Spinal cord (tissue), 10 donors: ENCODE measurements around the gene C16orf87. TPM values are rescaled to one million over a fixed set of nuclear protein-coding genes. Genes with fewer than 3 reads are reported as not detected.
"Not testable (repeated sequence)": the region's sequence is repeated elsewhere in the genome, so short reads cannot be mapped to it uniquely, and the experiment has no call there.

Experiments
- DNase-seq, 6 donors: peaks; one replicate each; pipeline versions ENCODE4 v3.0.0 to v3.0.0-alpha.2; 2013 to 2015; ENCODE audit warnings: low spot score in 6 of 6, low read depth in 4 of 6
- H3K27ac ChIP-seq: one replicate; pipeline ENCODE4 v1.5.1; 2013; ENCODE audit warnings: low read depth, low read length, control low read depth
- H3K27me3 ChIP-seq: one replicate; pipeline ENCODE4 v1.6.1; 2013; ENCODE audit warnings: low read length; ENCODE audit not compliant: control insufficient read depth, insufficient read depth
- H3K36me3 ChIP-seq: one replicate; pipeline ENCODE4 v1.6.1; 2013; ENCODE audit warnings: low read length; ENCODE audit not compliant: control insufficient read depth, insufficient read depth
- H3K4me1 ChIP-seq: one replicate; pipeline ENCODE4 v1.6.1; 2013; ENCODE audit warnings: low read length; ENCODE audit not compliant: control insufficient read depth, insufficient read depth
- H3K4me3 ChIP-seq: one replicate; pipeline ENCODE4 v1.5.1; 2013; ENCODE audit warnings: low read depth, low read length, control low read depth
- H3K9me3 ChIP-seq: one replicate; pipeline ENCODE4 v1.6.1; 2013; ENCODE audit warnings: low read length; ENCODE audit not compliant: control insufficient read depth, insufficient read depth
- WGBS: methylation state at CpG from one replicate; pipeline ENCODE4 v1.1.5; 2013; ENCODE audit warnings: missing lambda C conversion rate; ENCODE audit not compliant: insufficient coverage; 5-methylcytosine and 5-hydroxymethylcytosine counted together
- polyA plus RNA-seq, 2 donors: library from polyadenylated mRNA; unstranded; fragments of 120-200 nt; gene quantifications; one replicate each; pipeline ENCODE4 v1.2.1, GENCODE V29; 2013; ENCODE audit not compliant: insufficient read length in 2 of 2
- total RNA-seq, 2 donors: library from RNA; depleted of rRNA in 1 of 2; stranded (reverse); fragments of 120-200 nt in 1 of 2; fragments of >200 nt in 1 of 2; gene quantifications; one replicate each; pipeline versions ENCODE4 v1.2.3 to v1.2.4, GENCODE V29; 2013 to 2014
- donor health status: healthy.

C16orf87 gene
- total and polyA plus RNA-seq, 4 donors, result 15.1 to 27.5 (median 19.7) TPM

DNA sequence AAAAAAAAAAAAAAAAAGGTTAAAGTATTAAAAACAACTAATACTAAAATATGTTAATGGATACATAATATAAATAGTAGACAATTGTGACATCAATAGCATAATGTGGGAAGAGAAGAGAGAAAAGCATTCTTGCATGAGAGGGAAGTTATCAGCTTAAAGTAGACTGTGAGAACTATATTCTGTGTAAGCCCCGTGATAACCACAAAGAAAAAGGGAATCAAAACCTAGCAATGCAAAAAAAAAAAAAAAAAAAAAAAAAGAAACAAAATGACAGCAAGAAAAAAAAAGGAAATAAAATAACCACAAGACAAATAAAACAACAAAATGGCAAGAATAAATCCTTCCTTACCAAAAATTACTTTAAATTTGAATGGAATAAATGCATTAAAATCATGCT lies 43.1 kb downstream of the C16orf87 start:
- H3K27me3 ChIP-seq, result no peaks in the 10 kb centered on the region
- H3K9me3 ChIP-seq, result no peaks in the 10 kb centered on the region
- no peak overlapping the region for H3K4me3 ChIP-seq
- no peaks in the 10 kb centered on the region for H3K36me3 ChIP-seq
- DNase-seq, result no peak
- no CpG with 5 or more reads among the region's 1 CpG for WGBS
- no peak overlapping the region for H3K27ac ChIP-seq
- peaks cover 4% of the 10 kb centered on the region for H3K4me1 ChIP-seq

DNA sequence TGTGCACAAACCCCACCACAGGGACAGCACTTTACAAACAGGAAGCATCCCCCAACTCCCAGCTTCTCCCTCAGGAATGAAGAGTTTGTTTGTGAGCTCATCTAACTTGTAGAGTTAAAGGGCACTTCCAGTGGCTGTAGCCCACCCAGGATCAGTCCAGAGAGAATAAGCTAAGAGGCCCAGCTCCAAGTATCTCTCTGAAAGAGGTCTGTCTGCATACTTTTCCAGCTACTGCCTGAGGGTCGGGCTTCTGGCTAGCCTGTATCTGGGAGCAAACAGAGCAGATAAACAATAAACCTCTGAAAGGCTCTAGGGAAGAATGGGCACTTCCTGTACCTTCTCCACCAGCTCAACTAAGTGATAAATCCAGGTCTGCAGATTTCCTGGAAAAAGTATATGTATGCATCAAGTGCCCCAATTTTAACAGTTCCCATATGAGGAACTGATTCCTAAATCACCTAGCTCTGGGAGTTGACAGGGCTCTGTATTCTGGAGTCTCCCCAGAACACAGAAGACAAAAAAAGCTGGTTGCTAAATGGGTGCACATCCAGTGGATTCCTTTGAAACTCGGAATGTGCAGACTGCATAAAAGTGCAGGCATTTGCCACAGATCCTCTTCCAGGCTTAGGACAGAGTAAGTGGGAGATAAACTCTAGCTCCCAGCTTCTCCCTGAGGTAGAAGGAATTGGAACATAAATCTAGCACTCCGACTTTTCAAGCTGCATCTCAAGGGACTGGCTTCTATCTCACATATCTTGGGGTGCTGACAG lies 45.7 kb downstream of the C16orf87 start:
- no peaks in the 10 kb centered on the region for H3K9me3 ChIP-seq
- H3K36me3 ChIP-seq, result no peaks in the 10 kb centered on the region
- peaks cover 4% of the 10 kb centered on the region for H3K4me1 ChIP-seq
- DNase-seq, result no peak
- 61% methylated on average over 2 of the region's 3 CpGs for WGBS
- no peak overlapping the region for H3K27ac ChIP-seq
- no peak overlapping the region for H3K4me3 ChIP-seq
- no peaks in the 10 kb centered on the region for H3K27me3 ChIP-seq

DNA sequence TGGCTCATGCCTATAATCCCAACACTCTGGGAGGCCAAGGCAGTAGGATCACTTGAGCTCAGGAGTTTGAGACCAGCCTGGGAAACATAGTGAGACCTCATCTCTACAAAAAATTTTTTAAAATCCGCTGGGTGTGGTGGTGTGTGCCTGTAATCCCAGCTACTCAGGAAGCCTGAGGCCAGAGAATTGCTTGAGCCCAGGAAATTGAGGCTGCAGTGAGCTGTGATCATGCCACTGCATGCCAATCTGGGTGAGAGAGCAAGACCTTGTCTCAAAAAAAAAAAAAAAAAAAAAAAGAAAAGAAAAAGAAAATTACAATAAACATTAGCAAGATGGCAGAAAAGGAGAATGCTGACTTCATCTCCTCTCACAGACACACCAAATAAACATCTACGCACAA lies 46.4 kb downstream of the C16orf87 start:
- not testable (repeated sequence) for H3K4me1 ChIP-seq, H3K9me3 ChIP-seq, H3K4me3 ChIP-seq, H3K27ac ChIP-seq, H3K36me3 ChIP-seq, DNase-seq, H3K27me3 ChIP-seq
- WGBS, result 80% methylated on average over 1 of the region's 2 CpGs

DNA sequence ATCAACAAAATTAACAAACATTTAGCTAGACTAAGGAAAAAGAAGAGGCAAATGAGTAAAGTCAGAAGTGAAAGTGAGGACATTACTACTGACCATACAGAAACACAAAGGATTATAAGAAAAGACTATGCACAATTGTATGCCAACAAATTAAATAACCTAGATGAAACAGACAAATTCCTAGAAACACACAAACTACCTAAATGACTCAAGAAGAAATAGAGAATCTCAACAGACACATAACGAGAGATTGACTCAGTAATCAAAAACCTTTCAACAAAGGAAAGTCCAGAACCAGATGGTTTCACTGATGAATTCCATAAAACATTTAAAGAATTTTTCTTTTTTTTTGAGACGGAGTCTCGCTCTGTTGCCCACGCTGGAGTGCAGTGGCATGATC lies 47.2 kb downstream of the C16orf87 start:
- Histone ChIP-seq H3K36me3 (no peaks in the 10 kb centered on the region), H3K27ac (no peak overlapping the region), H3K4me1 (no peaks in the 10 kb centered on the region), H3K27me3 (no peaks in the 10 kb centered on the region), H3K4me3 (no peak overlapping the region), H3K9me3 (no peaks in the 10 kb centered on the region)
- no peak for DNase-seq
- WGBS, result 90% methylated on average over 2 of the region's 4 CpGs

DNA sequence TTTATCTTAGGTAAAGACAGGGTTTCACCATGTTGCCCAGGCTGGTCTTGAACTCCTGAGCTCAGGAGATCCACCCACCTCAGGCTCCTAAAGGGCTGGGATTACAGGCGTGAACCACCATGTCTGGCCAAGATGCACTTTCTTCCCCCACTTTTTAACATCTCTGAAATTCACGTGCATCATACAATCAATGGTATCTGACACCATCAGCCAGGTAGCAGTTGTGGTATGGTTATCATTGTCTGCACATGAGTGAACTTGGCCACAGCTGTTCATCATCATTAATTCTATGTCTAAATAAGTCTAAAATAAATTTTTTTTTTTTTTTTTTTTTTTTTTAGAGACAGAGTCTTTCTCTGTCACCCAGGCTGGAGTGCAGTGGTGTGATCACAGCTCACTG lies 48.7 kb downstream of the C16orf87 start:
- Histone ChIP-seq H3K27me3 (no peaks in the 10 kb centered on the region), H3K9me3 (no peaks in the 10 kb centered on the region), H3K27ac (no peak overlapping the region), H3K36me3 (no peaks in the 10 kb centered on the region), H3K4me3 (no peak overlapping the region), H3K4me1 (no peaks in the 10 kb centered on the region)
- DNase-seq, result no peak
- WGBS, result no CpG with 5 or more reads among the region's 2 CpGs

DNA sequence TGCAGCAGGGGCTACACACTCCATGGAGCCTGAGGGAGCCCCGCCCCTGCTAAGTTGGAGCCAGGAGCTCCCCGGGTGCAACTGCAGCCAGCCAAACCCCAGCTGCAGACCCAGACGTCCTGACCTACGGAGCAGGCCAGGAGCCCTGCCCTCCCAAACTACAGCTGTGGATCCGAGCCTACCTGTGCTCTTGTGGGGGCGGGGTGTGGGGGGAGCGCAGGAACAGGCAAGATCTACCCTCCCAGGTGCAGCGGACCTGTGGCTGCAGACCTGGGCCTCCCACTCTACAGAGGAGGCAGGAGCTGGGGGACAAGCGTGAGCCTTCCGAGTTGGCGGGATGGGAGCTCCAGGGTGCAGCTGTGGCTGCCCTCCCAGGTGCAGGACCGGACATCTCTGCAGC lies 53.2 kb downstream of the C16orf87 start:
- no peaks in the 10 kb centered on the region for H3K36me3 ChIP-seq
- H3K27ac ChIP-seq, result no peak overlapping the region
- H3K4me3 ChIP-seq, result no peak overlapping the region
- WGBS, result 83% methylated on average over 11 of the region's 12 CpGs
- H3K27me3 ChIP-seq, result no peaks in the 10 kb centered on the region
- no peaks in the 10 kb centered on the region for H3K4me1 ChIP-seq
- H3K9me3 ChIP-seq, result no peaks in the 10 kb centered on the region
- no peak for DNase-seq

DNA sequence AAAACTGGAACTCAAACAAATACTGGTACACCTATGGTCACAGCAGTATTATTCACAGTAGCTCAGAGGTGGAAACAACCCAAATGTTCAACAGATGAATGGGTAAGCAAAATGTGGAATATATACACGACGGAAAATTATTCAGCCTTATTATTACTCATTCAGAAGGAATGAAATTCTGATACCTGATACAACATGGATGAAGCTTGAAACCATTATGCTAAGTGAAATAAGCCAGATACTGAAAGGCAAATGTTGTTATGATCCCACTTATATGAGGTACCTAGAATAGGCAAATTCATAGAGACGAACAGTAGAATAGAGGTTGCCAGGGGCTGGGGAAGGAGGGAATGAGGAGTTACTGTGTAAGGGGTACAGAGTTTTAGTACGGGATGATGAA lies 55.8 kb downstream of the C16orf87 start:
- H3K9me3 ChIP-seq, result no peaks in the 10 kb centered on the region
- WGBS, result 94% methylated on average over 2 of the region's 4 CpGs
- H3K4me3 ChIP-seq, result no peak overlapping the region
- no peaks in the 10 kb centered on the region for H3K4me1 ChIP-seq
- no peaks in the 10 kb centered on the region for H3K27me3 ChIP-seq
- no peak for DNase-seq
- no peaks in the 10 kb centered on the region for H3K36me3 ChIP-seq
- no peak overlapping the region for H3K27ac ChIP-seq

DNA sequence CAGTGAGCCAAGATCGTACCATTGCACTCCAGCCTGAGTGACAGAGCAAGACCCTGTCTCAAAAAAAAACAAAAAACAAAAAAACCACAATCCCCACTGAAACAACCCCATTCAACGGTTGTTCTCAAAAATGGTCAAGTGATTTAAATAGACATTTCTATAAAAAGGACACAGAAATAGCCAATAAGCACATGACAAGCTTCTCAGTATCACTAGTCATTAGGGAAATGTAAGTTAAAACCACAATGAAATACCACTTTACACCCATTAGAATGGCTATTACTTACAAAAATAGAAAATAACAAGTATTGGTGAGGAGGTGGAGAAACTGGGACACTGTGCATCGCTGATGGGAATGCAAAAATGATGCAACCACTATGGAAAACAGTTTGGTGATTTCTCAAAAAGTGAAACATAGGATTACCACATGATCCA lies 56.2 kb downstream of the C16orf87 start:
- Histone ChIP-seq H3K4me3 (no peak overlapping the region), H3K9me3 (no peaks in the 10 kb centered on the region), H3K27ac (no peak overlapping the region), H3K27me3 (no peaks in the 10 kb centered on the region), H3K4me1 (no peaks in the 10 kb centered on the region), H3K36me3 (no peaks in the 10 kb centered on the region)
- no peak for DNase-seq
- WGBS, result 80% methylated on average over 1 of the region's 3 CpGs

DNA sequence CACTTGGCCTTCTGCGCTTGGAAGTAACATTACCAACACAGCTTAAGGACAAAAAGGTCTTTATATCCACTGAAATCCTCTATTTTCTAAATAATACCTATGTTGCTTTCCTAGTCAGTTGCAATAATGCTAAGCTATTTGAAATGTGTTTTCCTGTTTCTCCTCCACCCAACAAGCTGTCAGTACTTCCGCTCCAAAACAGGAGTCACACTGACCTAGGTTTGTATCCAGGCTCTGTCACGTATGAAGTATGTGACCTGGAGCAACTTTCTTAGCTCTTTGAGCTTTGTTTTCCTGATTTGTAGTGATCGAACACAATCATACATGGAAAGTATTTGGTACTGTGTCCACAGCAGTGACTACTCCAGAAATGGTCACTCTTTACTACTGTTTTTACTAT lies 58.5 kb downstream of the C16orf87 start:
- no peak overlapping the region for H3K27ac ChIP-seq
- H3K4me1 ChIP-seq, result no peaks in the 10 kb centered on the region
- no peaks in the 10 kb centered on the region for H3K9me3 ChIP-seq
- DNase-seq, result no peak
- WGBS, result 93% methylated on average over 3 of the region's 4 CpGs
- no peaks in the 10 kb centered on the region for H3K27me3 ChIP-seq
- H3K4me3 ChIP-seq, result no peak overlapping the region
- H3K36me3 ChIP-seq, result no peaks in the 10 kb centered on the region

DNA sequence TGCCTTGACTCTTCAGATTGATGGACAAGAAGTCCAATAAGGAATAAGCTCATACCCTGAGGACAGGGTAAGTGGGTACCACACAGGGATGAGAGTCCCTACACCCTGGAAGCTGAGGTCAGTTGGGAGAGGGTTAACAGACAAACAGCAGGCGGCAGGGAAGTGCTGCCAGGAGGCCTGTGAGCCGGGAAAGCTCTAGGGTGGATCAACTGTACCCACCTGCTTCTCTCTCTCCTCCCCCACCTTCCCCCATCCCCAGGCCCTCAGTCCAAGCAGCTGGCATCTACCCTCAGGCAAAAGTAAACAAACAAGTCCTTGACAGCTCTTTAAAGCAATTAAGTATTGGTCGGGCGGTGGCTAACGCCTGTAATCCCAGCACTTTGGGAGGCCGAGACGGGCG lies 62.2 kb downstream of the C16orf87 start:
- no peak for DNase-seq
- Histone ChIP-seq H3K36me3 (no peaks in the 10 kb centered on the region), H3K4me1 (no peaks in the 10 kb centered on the region), H3K27ac (no peak overlapping the region), H3K9me3 (no peaks in the 10 kb centered on the region), H3K4me3 (no peak overlapping the region), H3K27me3 (no peaks in the 10 kb centered on the region)
- 50% methylated on average over 2 of the region's 8 CpGs for WGBS
